ENCODE results near the gene DAGLA. TPM values are rescaled to one million over a fixed set of nuclear protein-coding genes. Genes with fewer than 3 reads are reported as not detected.

DAGLA gene
- total and polyA plus RNA-seq, 2 of the 13 experiments (the other 11 are each of a cell fraction or from before 2014, with no cell fraction given), result 2.6 to 3.9 TPM

GRCh38 chr11:61757213-61757862 lies 77.1 kb downstream of the DAGLA start (continued):
- TF ChIP-seq ZNF468 (CRISPR knock-in tag; IDR thresholded peaks at IDR 0.05), result no peak
- TF ChIP-seq ZBTB33 (CRISPR knock-in tag; IDR thresholded peaks at IDR 0.05), result peak; percentile 68; the same call in 1 of the 2 replicates
- peak; percentile 72 for TF ChIP-seq ZMYM3 (CRISPR knock-in tag; IDR thresholded peaks at IDR 0.05)
- 0 out of 2 replicates have a peak, but pooled peaks have one; percentile 4 for TF ChIP-seq RBAK (CRISPR knock-in tag; IDR thresholded peaks at IDR 0.05)
- no peak for TF ChIP-seq ZNF383 (CRISPR knock-in tag; IDR thresholded peaks at IDR 0.05; ENCODE audit: borderline replicate concordance)
- no peak for TF ChIP-seq ZNF549 (CRISPR knock-in tag; IDR thresholded peaks at IDR 0.05)
- TF ChIP-seq ZFP91 (CRISPR knock-in tag; IDR thresholded peaks at IDR 0.05; ENCODE audit: borderline replicate concordance), result no peak
- no peak for TF ChIP-seq KAT2B (IDR thresholded peaks at IDR 0.05; ENCODE audit: borderline replicate concordance, low read depth, low read length)

GRCh38 chr11:61760946-61761345 lies 80.8 kb downstream of the DAGLA start:
- H3K4me3 ChIP-seq (replicated peaks in 1 of 3; ENCODE audit: insufficient read depth in 1 of 3, low read depth in 2 of 3, low read length in 3 of 3), result no peak overlapping the region
- POLR2A ChIA-PET, result no interaction called here
- no TSS peak for BruUV-seq (replicated peaks)
- peaks cover 36% of the 10 kb centered on the region for H3K79me2 ChIP-seq (ENCODE audit: insufficient read depth, low read length)
- 0 out of 2 replicates have a peak, but pooled peaks cover 2% of the 10 kb centered on the region for H4K20me1 ChIP-seq (ENCODE audit: insufficient read depth, low read length)
- H3K4me1 ChIP-seq (ENCODE audit: insufficient read depth, low read length), result peaks cover 49% of the 10 kb centered on the region
- no peak for ATAC-seq
- H3K27me3 ChIP-seq (ENCODE audit: control insufficient read depth in 1 of 2, insufficient read depth in 2 of 2, low read length in 2 of 2), result no peaks in the 10 kb centered on the region
- H3K36me3 ChIP-seq (replicated peaks in 1 of 2; ENCODE audit: control insufficient read depth in 1 of 2, insufficient read depth in 2 of 2, low read length in 2 of 2), result no peaks in the 10 kb centered on the region; a peak in 1 of 5 replicates
- no peak overlapping the region for H3K4me2 ChIP-seq (ENCODE audit: low read depth, low read length)
- no peak for DNase-seq (ENCODE audit: low spot score)
- WGBS (ENCODE audit: low lambda C conversion rate), result 93% methylated on average over 9 of the region's 13 CpGs
- FAIRE-seq, result no peak
- CTCF ChIA-PET (ENCODE audit: low intra/inter-chr PET ratio, low total read pairs), result no interaction called here
- H3K27ac ChIP-seq (ENCODE audit: extremely low read length, insufficient read depth, low read length), result no peak overlapping the region
- intact Hi-C loops (cut with micrococcal nuclease; ENCODE audit: unreplicated experiment) (no loop called here), in situ Hi-C loops (cut with HindIII; ENCODE audit: extremely low pct_ligation_motif_present, low pct_unique_long_range_greater_than_20kb) (no loop called here)
- no peak overlapping the region for H2AFZ ChIP-seq (ENCODE audit: low read length)
- no peaks in the 10 kb centered on the region for H3K9me3 ChIP-seq (ENCODE audit: low read length)
- no peak overlapping the region for H3K9ac ChIP-seq (ENCODE audit: insufficient read depth, low read depth, low read length)
- TF ChIP-seq NFE2 (CRISPR knock-in tag; IDR thresholded peaks at IDR 0.05), result no peak
- TF ChIP-seq LRRFIP1 (CRISPR knock-in tag; conservative IDR thresholded peaks at IDR 0.05), result no peak
- no peak for TF ChIP-seq TARDBP (CRISPR knock-in tag; IDR thresholded peaks at IDR 0.05)
- TF ChIP-seq, protein P1, sequence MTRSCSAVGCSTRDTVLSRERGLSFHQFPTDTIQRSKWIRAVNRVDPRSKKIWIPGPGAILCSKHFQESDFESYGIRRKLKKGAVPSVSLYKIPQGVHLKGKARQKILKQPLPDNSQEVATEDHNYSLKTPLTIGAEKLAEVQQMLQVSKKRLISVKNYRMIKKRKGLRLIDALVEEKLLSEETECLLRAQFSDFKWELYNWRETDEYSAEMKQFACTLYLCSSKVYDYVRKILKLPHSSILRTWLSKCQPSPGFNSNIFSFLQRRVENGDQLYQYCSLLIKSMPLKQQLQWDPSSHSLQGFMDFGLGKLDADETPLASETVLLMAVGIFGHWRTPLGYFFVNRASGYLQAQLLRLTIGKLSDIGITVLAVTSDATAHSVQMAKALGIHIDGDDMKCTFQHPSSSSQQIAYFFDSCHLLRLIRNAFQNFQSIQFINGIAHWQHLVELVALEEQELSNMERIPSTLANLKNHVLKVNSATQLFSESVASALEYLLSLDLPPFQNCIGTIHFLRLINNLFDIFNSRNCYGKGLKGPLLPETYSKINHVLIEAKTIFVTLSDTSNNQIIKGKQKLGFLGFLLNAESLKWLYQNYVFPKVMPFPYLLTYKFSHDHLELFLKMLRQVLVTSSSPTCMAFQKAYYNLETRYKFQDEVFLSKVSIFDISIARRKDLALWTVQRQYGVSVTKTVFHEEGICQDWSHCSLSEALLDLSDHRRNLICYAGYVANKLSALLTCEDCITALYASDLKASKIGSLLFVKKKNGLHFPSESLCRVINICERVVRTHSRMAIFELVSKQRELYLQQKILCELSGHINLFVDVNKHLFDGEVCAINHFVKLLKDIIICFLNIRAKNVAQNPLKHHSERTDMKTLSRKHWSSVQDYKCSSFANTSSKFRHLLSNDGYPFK (CRISPR knock-in tag; IDR thresholded peaks at IDR 0.05; ENCODE audit: borderline replicate concordance), result no peak
- TF ChIP-seq ZNF460 (CRISPR knock-in tag; IDR thresholded peaks at IDR 0.05; ENCODE audit: borderline replicate concordance), result no peak
- no peak for TF ChIP-seq EED (CRISPR knock-in tag; IDR thresholded peaks at IDR 0.05)
